ENCODE data around the gene IP6K3. TPM values are rescaled to one million over a fixed set of nuclear protein-coding genes. Genes with fewer than 3 reads are reported as not detected.

Gene IP6K3
- total RNA-seq, 4 donors from 2014 or later = 0.32 to 5.5 (median 2.8) TPM

DNA sequence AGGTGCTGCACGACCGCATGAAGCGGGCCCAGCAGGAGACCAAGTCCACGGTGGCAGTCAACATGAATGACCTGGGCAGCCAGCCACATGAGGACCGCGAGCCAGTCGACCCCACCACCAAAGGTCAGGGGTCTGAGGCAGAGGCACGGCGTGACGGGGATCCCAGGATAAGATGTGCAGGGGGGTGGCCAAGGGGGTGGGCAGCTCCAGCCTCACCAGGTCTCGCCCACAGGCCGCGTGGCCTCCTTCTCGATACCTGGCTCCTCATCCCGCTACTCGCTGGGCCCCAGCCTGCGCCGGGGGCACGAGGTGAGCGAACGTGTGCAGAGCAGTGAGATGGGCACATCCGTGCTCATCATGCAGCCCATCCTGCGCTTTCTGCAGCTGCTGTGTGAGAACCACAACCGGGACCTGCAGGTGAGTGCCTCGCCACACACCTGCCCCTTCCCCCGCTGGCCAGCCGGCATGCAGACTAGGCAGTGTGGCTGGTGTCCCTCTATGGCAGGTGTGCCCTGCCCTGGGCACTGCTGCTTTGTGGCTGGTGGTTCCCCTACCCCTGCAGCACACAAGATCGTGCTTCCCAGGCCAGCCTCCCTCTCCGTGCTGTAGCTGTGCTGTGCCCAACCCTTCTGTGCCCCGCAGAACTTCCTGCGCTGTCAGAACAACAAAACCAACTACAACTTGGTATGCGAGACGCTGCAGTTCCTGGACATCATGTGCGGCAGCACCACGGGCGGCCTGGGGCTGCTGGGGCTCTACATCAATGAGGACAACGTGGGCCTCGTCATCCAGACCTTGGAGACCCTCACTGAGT, 61.1 kb downstream of the IP6K3 start:
- Histone ChIP-seq H3K4me1 (no peaks in the 10 kb centered on the region), H3K9me3 (no peaks in the 10 kb centered on the region), H3K27ac (no peak overlapping the region), H3K4me3 (no peak overlapping the region), H3K27me3 (peaks cover 16% of the 10 kb centered on the region), H3K36me3 (peaks cover 0 to 97% of the 10 kb centered on the region in 2 donors)
- TF ChIP-seq POLR2A (IDR thresholded peaks at IDR 0.05) (no peak), POLR2AphosphoS5 (IDR thresholded peaks at IDR 0.05) (no peak), EP300 (IDR thresholded peaks at IDR 0.05) (no peak)
- TF ChIP-seq, protein P1, sequence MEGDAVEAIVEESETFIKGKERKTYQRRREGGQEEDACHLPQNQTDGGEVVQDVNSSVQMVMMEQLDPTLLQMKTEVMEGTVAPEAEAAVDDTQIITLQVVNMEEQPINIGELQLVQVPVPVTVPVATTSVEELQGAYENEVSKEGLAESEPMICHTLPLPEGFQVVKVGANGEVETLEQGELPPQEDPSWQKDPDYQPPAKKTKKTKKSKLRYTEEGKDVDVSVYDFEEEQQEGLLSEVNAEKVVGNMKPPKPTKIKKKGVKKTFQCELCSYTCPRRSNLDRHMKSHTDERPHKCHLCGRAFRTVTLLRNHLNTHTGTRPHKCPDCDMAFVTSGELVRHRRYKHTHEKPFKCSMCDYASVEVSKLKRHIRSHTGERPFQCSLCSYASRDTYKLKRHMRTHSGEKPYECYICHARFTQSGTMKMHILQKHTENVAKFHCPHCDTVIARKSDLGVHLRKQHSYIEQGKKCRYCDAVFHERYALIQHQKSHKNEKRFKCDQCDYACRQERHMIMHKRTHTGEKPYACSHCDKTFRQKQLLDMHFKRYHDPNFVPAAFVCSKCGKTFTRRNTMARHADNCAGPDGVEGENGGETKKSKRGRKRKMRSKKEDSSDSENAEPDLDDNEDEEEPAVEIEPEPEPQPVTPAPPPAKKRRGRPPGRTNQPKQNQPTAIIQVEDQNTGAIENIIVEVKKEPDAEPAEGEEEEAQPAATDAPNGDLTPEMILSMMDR (IDR thresholded peaks at IDR 0.05) = no peak
- 84% methylated on average over 7 of the region's 38 CpGs; no CpG with 5 or more reads in 1 of the 2 donors for WGBS, 2 donors (ENCODE audit: low coverage in 1 of 2)
- no peak for ATAC-seq

DNA sequence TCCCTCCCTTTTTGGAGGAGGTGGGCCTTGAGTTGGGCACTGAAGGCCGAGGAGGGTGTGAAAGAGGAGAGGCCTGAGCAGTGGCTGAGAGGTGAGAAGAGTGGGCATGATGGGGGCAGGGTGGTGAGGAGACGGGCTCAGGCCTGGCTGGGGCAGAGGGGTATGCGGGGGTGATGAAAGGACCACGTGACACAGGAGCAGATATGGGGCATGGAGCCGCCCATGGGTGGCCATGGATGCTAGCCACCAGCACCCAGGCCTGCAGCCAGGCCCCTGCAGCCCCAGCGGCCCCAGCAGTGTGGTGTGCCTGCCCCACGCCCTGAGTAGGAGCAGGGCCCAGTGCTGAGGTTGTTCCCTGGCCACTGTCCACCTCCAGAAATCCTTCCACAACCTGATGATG, 61.7 kb downstream of the IP6K3 start:
- Histone ChIP-seq H3K27ac (no peak overlapping the region), H3K4me1 (no peaks in the 10 kb centered on the region), H3K36me3 (peaks cover 0 to 96% of the 10 kb centered on the region in 2 donors), H3K4me3 (no peak overlapping the region), H3K27me3 (peaks cover 20% of the 10 kb centered on the region), H3K9me3 (no peaks in the 10 kb centered on the region)
- TF ChIP-seq, protein P1 (IDR thresholded peaks at IDR 0.05) = no peak
- TF ChIP-seq EP300 (IDR thresholded peaks at IDR 0.05) (no peak), POLR2AphosphoS5 (IDR thresholded peaks at IDR 0.05) (no peak), POLR2A (IDR thresholded peaks at IDR 0.05) (no peak)
- ATAC-seq = no peak
- 87% methylated on average over 5 of the region's 7 CpGs; no CpG with 5 or more reads in 1 of the 2 donors for WGBS, 2 donors (ENCODE audit: low coverage in 1 of 2)

DNA sequence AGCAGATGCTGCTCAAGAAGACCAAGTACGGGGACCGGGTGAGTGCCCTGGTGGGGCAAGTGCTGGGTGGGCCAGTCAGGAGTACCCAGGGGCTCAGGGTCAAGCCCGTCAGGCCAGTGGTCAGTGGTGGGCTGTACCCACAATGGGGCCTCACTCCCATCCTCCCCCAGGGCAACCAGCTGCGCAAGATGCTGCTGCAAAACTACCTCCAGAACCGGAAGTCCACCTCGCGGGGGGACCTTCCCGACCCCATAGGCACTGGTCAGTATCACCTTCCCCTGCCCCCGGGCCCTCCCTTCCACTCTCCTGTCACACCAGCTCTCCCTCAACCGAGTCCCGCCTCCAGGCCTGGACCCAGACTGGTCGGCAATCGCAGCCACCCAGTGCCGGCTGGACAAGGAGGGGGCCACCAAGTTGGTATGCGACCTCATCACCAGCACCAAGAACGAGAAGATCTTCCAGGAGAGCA, 62.2 kb downstream of the IP6K3 start:
- no peak for ATAC-seq

DNA sequence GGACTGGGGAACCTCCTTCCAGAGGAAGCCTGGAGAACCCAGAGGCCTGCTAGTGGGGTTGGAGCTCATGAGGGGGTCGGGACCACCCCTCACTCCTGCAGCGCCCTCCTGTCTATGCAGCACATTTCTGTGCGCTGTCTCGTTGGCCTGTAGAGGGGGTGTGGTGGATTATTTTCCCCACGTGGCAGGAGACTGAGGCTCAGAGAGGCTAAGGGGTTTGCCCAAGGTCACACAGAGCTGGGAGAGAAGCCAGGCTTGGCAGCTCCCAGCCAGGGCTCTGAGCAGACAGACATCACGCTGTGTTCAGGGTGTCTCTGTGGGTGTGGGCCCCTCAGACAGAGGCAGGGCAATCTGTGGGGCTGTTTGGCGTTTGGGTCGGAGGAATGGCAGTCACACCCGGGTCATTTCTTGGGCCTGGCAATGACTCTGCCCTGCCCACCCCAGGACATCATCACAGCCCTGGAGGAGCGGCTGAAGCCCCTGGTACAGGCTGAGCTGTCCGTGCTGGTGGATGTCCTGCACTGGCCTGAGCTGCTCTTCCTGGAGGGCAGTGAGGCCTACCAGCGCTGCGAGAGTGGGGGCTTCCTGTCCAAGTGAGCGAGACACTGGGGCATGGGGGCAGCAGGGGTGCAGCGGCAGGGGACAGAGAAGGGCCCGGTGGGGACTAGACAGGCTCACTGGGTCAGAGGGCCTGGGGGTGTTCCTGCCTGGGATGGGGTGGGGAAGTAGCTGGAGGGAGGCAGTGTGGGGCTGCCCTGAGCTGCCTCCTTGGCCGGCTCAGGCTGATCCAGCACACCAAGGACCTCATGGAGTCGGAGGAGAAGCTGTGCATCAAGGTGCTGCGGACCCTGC, 62.9 kb downstream of the IP6K3 start:
- Histone ChIP-seq H3K27me3 (peaks cover 30% of the 10 kb centered on the region), H3K9me3 (no peaks in the 10 kb centered on the region), H3K4me3 (no peak overlapping the region), H3K4me1 (no peaks in the 10 kb centered on the region), H3K36me3 (peaks cover 0 to 96% of the 10 kb centered on the region in 2 donors), H3K27ac (peak overlapping the region in 1 of 4 donors; percentile 19)
- no peak for ATAC-seq
- TF ChIP-seq EP300 (IDR thresholded peaks at IDR 0.05) = no peak
- TF ChIP-seq, protein P1 (IDR thresholded peaks at IDR 0.05) = no peak
- no peak for TF ChIP-seq POLR2A (IDR thresholded peaks at IDR 0.05)
- TF ChIP-seq POLR2AphosphoS5 (IDR thresholded peaks at IDR 0.05) = no peak
- whole genome bisulfite sequencing, 2 donors (ENCODE audit: low coverage in 1 of 2) = 60 to 68% methylated on average over 1 to 6 of the region's 19 CpGs

More for the DNA sequence above, 62.2 kb downstream of the IP6K3 start:
- no peak for TF ChIP-seq POLR2A (IDR thresholded peaks at IDR 0.05)
- no peak for TF ChIP-seq EP300 (IDR thresholded peaks at IDR 0.05)
- no peak for TF ChIP-seq POLR2AphosphoS5 (IDR thresholded peaks at IDR 0.05)
- TF ChIP-seq, protein P1 (IDR thresholded peaks at IDR 0.05) = no peak
- peaks cover 0 to 96% of the 10 kb centered on the region in 2 donors for H3K36me3 ChIP-seq
- H3K4me1 ChIP-seq = no peaks in the 10 kb centered on the region
- peaks cover 25% of the 10 kb centered on the region for H3K27me3 ChIP-seq
- no peak overlapping the region for H3K27ac ChIP-seq
- WGBS, 2 donors (ENCODE audit: low coverage in 1 of 2) = 90% methylated on average over 4 of the region's 16 CpGs; no CpG with 5 or more reads in 1 of the 2 donors
- H3K9me3 ChIP-seq = no peaks in the 10 kb centered on the region
- no peak overlapping the region for H3K4me3 ChIP-seq
